Calu3 (cell line): Measurements from ENCODE around the gene PWWP2B. TPM values are rescaled to one million over a fixed set of nuclear protein-coding genes. Genes with fewer than 3 reads are reported as not detected.

ENCODE experiments used
- BruUV-seq: library from RNA; stranded (reverse); fragments of 400-500 nt; replicated peaks from 2 replicates; lab custom pipeline; 2021; lab: Mats Ljungman, UMichigan
- CTCF ChIA-PET: fragments of 300-600 bp; sonication (Branson Sonifier 250); formaldehyde crosslinking; loops from one replicate; lab custom pipeline; 2022; ENCODE audit warnings: antibody characterized with exemption; lab: Charles Lee
- DNase-seq: peaks from one replicate; pipeline ENCODE4 v3.0.0; 2022
- H3K27ac Mint-ChIP-seq: one replicate; pipeline ENCODE4 v1.8.0; 2022; ENCODE audit warnings: mixed read lengths; ENCODE audit not compliant: unreplicated experiment
- H3K27me3 Mint-ChIP-seq: one replicate; pipeline ENCODE4 v1.8.0; 2022; ENCODE audit warnings: mixed read lengths; ENCODE audit not compliant: unreplicated experiment
- H3K36me3 Mint-ChIP-seq: one replicate; pipeline ENCODE4 v1.8.0; 2022; ENCODE audit warnings: mild to moderate bottlenecking, moderate library complexity, mixed read lengths; ENCODE audit not compliant: insufficient read depth, unreplicated experiment
- H3K4me1 Mint-ChIP-seq: one replicate; pipeline ENCODE4 v1.8.0; 2022; ENCODE audit warnings: mild to moderate bottlenecking, low read depth, mixed read lengths; ENCODE audit not compliant: unreplicated experiment
- H3K4me3 Mint-ChIP-seq: one replicate; pipeline ENCODE4 v1.8.0; 2022; ENCODE audit warnings: mild to moderate bottlenecking, low read depth, moderate library complexity, mixed read lengths; ENCODE audit not compliant: unreplicated experiment
- H3K9me3 Mint-ChIP-seq: one replicate; pipeline ENCODE4 v1.8.0; 2022; ENCODE audit warnings: low read depth, mixed read lengths; ENCODE audit not compliant: unreplicated experiment
- CTCF ChIP-seq: fragments of 200-600 bp; IDR thresholded peaks from one replicate; pipeline ENCODE4 v1.8.0; 2022; ENCODE audit warnings: antibody characterized with exemption; ENCODE audit not compliant: unreplicated experiment
- intact Hi-C: fragments of 100-400 bp; cut with micrococcal nuclease; formaldehyde crosslinking; loops from one replicate; pipeline ENCODE4 v1.10.0; 2022; ENCODE audit not compliant: unreplicated experiment
- total RNA-seq: library from RNA; stranded (reverse); gene quantifications from 2 replicates; pipeline ENCODE4 v1.2.3, GENCODE V29; 2022

The PWWP2B gene
- total RNA-seq, 1 experiment from 2014 or later: 12.9 TPM

GRCh38 chr10:132439424-132440163, 42.6 kb downstream of the PWWP2B start:
- Mint-ChIP-seq H3K27me3 (no peaks in the 10 kb centered on the region), H3K9me3 (peaks cover 4% of the 10 kb centered on the region), H3K36me3 (no peaks in the 10 kb centered on the region), H3K4me3 (no peak overlapping the region), H3K4me1 (no peaks in the 10 kb centered on the region), H3K27ac (no peak overlapping the region)
- intact Hi-C loops: no loop called here
- no peak for TF ChIP-seq CTCF
- DNase-seq: no peak
- no TSS peak for BruUV-seq
- CTCF ChIA-PET: no interaction called here

- Mint-ChIP-seq H3K4me1 (no peaks in the 10 kb centered on the region), H3K4me3 (no peak overlapping the region), H3K9me3 (peaks cover 4% of the 10 kb centered on the region), H3K27me3 (no peaks in the 10 kb centered on the region), H3K27ac (no peak overlapping the region), H3K36me3 (no peaks in the 10 kb centered on the region)
- BruUV-seq: no TSS peak
- CTCF ChIA-PET: no interaction called here
- TF ChIP-seq CTCF: no peak
- DNase-seq: no peak
- intact Hi-C loops: no loop called here
These were observed 44.0 kb downstream of the PWWP2B start for GRCh38 chr10:132440791-132441565.

GRCh38 chr10:132441818-132442524, 45.0 kb downstream of the PWWP2B start:
- CTCF ChIA-PET: no interaction called here
- intact Hi-C loops: no loop called here
- TF ChIP-seq CTCF: no peak
- peaks cover 8% of the 10 kb centered on the region for H3K4me1 Mint-ChIP-seq
- no peaks in the 10 kb centered on the region for H3K27me3 Mint-ChIP-seq
- no peaks in the 10 kb centered on the region for H3K36me3 Mint-ChIP-seq
- DNase-seq: no peak
- no TSS peak for BruUV-seq
- H3K4me3 Mint-ChIP-seq: no peak overlapping the region
- H3K9me3 Mint-ChIP-seq: peaks cover 4% of the 10 kb centered on the region
- no peak overlapping the region for H3K27ac Mint-ChIP-seq

- intact Hi-C loops: no loop called here
- Mint-ChIP-seq H3K27me3 (no peaks in the 10 kb centered on the region), H3K9me3 (peaks cover 4% of the 10 kb centered on the region), H3K36me3 (no peaks in the 10 kb centered on the region), H3K4me1 (peaks cover 11% of the 10 kb centered on the region), H3K27ac (no peak overlapping the region), H3K4me3 (no peak overlapping the region)
- DNase-seq: no peak
- no peak for TF ChIP-seq CTCF
- BruUV-seq: no TSS peak
- CTCF ChIA-PET: no interaction called here
These were observed 45.6 kb downstream of the PWWP2B start for GRCh38 chr10:132442636-132443035.
